CD4-positive, alpha-beta T cell treated with Interleukin-6 for 4 hours (primary cell): Measurements from ENCODE around the gene ZC3H7A.

Experiments
- DNase-seq: peaks from one replicate; pipeline ENCODE4 v3.0.0-alpha.2; 2020; ENCODE audit warnings: mixed read lengths

Gene ZC3H7A

DNA sequence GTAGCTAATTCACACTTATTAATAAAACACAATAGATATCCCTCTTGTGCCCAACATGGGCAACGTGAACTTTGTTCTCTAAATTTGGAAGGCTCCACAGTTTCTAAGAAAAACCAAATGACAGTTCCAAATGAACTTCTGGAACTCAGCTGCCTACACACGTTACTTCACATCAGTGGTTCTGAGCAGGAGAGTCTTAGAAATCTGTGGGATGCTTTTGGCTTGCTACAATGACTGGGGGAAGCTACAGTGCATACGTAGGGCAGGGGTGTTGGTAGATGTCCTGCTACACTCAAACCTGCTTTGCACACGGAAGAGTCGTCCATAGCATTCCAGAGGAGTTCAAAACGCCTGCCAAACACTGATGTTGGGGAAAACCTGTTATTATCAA is 62.4 kb downstream of the ZC3H7A start:
- DNase-seq = no peak

DNA sequence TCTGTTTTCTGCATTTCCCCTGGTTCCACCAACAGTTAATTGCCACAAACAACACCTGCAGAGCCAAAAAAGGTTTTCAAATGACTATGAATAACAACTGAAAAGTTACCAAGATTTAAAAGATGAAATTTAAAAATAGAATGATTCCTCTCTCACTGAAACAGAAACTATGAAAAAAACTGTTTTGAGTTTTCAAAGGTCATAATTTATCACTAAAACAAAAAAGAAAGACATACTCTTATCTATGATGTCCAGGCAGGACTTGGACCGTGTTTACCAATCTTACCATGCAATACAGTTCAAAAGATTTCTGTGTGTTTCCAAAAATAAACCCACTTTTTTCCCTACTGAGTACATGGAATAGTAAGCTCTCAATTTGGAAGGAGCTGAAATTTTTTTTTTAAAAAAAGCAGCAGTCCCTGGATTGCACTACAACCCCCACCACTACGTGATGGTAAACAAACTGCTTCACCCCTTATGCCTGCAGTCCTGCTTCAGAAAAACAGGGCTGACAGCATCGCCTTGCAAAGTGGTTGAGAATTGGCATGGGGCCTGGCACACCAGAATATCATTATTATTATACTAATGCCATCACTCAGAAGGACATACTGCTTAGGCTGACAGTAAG is 62.9 kb downstream of the ZC3H7A start:
- no peak for DNase-seq

DNA sequence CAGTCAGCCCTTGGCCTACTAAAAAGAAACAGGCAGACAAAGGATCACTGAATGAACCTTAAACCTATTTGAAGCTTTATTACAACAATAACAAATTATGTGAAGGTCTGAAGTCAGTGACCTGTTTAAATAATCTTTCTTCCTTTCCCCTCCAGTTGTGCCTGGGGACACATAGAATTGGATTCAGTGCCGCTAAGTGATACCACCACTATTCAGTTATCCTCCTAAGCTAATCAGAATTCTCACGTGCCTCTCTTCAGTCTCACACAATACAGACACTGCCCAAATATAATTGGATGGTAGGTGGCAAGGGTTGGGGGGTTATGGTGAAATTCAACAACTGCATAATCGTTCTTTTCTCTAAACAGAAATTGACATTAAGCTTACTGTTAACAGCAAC is 65.8 kb downstream of the ZC3H7A start:
- no peak for DNase-seq

DNA sequence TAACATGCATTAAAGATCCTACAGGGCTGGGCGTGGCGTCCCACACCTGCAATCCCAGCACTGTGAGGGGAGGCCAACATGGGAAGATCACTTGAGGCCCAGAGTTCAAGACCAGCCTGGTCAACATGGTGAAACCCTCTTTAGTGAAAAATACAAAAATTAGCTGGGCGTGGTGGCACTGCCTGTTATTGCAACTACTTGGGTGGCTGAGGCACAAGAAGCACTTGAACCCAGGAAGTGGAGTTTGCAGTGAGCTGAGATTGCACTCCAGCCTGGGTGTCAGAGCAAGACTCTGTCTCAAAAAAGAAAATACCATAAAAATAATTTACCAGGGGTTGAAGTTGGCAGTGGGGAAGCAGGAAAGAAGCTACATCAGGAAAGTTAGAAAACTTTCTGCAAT is 67.3 kb downstream of the ZC3H7A start:
- no peak for DNase-seq

DNA sequence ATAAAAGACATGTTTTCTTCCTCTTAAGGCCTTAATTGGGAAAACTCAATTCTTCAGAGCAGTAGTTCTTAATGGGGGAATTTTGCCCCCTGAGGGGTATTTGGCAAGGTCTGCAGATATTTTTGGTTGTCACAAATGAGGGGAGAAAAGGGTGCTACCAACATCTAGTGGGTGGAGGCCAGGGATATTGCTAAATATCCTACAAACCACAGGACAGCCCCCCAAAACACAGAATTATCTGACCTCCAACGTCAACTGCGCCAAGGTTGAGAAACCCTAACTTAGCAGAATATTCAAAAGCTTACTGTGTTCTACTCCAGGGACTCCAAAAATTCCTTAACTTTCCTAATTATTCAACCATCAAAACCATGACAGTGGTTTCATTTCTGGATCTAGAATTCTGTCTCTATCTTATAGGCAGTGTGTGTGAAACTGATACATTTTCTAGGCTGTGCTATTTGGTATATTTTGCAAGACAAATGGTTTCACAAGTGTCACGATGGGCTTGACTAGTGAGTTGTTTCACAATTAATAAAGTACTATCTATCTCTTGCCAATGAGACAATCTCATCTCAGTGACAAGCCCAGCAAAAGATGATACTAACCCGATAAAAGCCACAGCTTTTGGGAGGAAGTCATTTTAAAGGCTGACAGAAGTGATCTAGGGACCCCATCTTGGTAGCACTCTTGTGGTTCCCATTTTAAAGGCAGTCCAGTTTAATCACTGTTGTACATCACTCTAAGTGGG is 69.1 kb downstream of the ZC3H7A start:
- no peak for DNase-seq

DNA sequence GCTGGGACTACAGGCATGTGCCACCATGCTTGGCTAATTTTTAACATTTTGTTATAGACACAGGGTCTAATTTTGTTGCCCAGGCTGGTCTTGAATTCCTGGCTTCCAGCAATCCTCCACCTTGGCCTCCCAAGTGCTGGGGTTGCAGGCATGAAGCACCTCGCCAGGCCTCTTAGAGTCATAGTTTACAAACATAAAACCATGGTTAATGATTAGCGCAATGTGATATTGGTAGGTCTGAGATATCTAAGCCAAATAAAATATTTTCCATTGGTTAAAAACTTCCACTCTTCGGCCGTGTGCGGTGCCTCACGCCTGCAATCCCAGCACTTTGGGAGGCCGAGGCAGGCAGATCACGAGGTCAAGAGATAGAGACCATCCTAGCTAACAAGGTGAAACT is 71.0 kb downstream of the ZC3H7A start:
- no peak for DNase-seq

DNA sequence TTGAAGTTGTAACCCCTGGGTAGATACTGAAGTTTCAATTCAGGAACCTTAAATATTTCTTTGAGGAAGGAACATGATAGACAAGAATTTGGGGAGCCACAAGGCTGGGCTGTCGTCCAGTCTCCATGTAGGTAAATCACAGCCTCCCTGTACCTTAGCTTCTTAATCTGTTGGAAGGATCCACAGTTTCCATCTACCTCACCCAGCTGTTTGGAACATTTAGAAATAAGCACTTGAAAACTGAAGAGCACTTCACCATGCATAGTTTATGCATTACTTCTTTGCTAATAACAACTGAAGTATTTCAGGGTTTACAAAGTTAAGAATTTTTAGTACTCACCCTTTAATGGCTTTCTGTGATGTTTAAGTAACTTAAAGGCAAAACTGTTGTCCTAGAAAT is 71.6 kb downstream of the ZC3H7A start:
- no peak for DNase-seq

DNA sequence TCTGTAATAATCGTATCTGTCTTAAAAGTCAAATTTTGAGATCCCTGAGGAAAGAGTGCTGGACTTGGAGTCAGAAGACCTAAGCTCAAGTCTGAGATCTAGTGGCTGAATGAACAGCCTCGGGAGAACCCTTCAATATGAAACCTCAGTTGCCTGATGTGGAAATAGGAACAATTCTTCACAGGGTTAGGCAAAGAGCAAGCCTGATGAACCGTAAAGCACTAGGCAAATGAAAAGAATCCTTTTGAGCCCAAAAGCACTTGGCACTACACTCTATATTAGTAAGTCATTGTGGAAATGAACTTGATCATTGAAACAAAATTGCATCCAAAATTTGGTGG is 74.6 kb downstream of the ZC3H7A start:
- DNase-seq = no peak

DNA sequence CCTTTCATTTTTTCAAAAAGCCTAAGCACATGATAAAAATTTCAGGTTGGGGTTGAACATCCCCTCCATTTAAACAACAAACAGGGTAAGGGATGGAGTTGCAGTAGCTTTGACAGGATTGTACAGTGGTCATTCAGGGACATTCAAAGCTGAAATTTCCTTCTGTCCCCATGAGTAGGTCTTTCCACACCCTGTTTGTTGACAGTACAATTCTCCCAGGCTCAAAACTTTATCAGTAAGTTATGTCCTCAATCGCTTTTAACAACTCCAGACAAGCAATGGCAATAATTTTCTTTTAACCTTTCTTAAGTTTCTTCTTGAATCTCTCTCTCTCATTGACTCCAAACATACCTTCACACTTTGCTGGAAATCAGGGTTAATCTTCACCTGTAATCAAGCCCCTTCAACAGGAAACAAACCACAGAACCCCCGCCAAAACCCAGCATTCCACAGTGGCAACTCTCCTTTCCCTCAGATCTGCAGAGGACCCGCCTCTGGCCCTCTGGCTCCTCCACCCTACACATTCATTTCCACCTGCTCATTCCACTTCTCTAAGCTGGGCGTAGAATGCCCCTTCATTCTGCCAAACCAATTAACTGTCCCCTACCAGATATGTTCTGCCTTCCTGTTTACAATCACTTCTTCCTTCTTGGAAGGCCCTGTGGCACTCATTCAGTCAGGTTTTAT is 75.1 kb downstream of the ZC3H7A start:
- DNase-seq = no peak

DNA sequence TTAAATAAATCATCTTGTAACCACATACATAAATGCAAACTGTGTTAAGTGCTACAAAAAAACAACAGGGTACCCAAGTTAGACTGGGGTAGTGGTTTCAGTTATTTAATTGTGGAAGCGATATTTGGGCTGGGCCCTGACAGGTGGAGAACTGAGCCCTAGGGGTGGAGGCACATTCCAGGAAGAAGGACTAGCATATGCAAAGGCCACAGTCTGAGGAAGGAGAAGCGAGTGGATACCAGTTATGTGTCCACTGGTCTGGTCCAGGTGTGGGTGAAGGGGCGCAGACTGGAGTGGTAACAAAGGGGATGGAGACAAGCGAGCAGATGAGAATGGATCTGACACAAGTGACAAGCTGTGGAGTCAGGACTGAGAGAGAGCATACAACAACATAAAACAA is 77.3 kb downstream of the ZC3H7A start:
- DNase-seq = no peak

DNA sequence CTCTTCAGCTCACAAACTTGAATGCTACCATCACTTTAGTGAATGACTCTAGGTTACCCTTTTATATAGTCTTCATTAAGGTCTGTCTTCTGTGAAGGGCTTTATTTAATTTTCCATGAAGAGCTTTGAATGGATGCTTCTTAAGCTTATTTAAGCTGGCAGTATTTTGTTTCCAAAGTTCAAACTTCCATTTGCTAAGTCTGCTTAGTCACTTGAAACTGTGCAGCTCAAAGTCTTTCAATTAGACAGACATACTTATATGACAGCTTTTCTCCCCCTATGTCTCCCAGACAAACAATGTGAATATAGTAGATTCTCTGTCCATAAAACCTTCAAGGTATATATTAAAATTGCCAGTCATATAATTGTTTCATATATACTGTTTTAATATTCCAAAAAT is 77.9 kb downstream of the ZC3H7A start:
- no peak for DNase-seq

DNA sequence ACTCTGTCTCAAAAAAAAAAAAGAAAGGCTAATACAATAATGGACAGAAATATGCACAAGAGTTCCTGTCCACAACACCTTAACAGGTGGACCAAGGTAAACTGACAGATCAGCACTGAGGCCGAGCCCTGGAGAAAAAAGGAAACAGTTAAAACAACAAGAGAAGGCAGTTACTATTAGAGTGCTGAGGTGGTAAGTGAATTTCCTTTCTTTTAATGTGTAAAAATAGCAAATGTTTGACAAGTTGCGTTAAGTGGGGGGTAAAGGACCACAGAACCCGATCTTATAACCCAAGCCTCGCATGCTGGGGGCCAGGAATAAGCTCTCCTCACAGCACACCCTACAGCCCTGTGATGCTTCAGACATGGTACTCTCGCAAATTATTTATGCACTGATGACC is 79.2 kb downstream of the ZC3H7A start:
- no peak for DNase-seq

DNA sequence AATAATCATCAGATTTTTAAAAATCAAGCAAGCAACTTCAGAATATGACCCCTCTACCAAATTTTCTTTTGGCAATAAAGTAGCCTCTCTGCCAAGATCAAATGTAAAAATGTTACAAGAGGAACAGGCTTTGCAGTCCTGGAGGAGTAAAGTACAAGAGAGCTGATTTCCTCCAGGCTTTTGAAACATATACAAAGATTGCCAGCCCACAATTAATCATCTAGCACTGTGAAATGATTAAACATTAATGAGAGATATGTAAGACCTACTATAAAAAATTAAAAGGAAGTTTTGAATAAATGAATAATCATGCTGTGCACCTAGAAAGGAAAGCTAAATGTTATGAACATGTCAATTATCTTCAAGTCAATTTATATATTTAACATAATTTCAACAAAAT is 80.7 kb downstream of the ZC3H7A start:
- no peak for DNase-seq

DNA sequence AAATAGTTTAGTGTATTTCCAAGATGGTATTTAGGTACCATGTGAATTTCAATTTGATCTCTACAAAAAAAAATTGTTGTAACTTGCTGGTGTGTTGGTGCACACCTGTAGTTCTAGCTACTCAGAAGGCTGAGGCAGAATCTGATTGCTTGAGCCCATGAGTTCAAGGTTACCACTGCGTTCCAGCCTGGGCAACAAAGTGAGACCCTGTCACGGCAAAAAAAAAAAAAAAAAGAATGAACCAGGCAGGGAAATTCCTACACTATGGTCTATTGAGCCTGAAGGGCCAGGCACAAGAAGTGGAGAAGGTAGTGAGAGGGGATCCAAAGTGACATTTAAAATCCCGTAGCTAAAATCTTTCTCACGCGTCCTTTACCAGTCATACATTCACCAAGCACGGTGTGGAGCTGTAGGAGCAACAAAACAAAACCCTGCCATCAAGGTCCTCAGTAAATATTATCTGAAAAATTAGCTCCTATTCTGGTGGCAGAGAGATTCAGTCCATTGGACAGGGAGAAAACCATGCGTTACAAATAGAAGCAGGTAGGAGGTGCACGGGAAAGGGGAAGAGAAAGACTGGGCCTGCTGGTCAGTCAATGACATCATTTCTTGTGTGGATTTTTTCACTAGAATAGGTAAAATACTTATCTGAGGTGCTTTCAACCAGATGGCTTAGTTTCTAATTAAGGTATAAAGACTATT is 81.7 kb downstream of the ZC3H7A start:
- no peak for DNase-seq

DNA sequence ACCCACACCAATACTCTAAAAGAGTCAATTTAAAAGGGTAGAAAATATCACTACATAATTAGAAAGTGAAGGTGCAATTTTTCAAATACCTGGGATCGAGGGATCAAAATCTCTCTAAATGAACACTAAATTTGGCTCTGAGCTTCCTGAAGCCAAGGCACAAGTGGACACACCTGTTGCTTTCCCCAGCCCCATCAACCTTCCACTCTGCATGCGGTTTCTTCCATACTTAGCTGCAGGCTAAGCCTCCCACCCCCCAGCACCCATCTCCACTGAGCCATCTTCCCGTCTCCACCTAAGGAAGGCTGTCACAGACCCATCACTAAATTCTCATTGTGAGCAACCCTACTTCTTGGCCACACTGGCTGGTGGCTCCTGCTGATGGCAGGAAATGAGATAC is 84.9 kb downstream of the ZC3H7A start:
- DNase-seq = no peak

DNA sequence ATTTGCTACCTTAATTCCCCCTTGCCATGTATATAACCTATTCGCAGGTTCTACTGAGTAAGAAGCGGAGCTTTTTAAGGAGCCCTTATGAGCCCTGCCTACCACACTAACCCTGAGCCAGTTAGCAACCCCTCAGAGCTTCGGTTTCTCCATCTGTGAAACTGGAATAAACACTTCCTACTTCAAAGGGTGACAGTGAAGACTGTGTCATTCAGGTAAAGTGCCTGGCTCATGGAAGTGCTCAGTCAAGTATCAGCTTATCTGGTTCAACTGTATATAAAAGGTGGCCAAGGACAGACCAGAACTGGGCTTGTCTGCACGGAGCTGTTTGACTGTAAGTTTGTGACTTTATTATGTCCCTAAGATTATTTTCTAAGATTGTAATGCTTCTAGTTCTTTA is 85.4 kb downstream of the ZC3H7A start:
- no peak for DNase-seq

DNA sequence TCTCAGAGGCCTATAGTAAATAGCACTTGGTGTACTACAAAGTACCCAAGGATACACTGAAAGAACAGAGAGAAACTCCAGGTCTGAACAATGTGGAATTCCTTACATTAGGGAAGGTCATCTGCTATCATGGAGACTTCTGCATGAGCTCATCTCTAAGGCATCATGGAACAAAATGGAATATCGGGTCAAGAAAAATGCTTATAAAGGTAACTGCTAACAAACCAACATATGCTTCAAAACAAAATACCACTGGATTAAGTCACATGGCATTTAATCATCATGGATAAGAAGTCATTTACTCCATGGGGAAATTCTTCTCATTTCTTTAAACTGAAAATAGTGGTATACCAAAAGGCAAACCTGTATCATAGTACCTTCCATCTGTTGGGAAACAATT is 88.6 kb downstream of the ZC3H7A start:
- DNase-seq = no peak

DNA sequence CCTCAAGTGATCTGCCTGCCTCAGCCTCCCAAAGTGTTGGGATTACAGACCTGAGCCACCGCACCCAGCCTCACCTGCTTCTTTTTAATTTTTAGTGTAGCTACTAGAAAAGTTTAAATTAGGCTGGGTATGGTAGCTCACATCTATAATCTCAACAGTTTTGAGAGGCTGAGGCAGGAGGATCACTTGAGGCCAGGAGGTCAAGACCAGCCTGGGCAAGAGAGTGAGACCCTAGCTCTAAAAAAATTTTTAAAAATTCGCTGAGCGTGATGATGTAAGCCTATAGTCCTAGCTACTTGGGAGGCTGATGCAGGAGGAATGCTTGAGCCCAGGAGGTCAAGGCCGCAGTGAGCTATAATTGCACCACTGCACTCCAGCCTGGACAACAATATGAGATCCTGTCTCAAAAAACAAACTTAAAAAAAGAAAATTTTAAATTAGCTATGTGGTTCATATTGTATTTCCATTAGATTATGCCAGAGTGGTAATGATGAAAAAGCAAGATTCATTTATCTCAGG is 89.3 kb downstream of the ZC3H7A start:
- no peak for DNase-seq

DNA sequence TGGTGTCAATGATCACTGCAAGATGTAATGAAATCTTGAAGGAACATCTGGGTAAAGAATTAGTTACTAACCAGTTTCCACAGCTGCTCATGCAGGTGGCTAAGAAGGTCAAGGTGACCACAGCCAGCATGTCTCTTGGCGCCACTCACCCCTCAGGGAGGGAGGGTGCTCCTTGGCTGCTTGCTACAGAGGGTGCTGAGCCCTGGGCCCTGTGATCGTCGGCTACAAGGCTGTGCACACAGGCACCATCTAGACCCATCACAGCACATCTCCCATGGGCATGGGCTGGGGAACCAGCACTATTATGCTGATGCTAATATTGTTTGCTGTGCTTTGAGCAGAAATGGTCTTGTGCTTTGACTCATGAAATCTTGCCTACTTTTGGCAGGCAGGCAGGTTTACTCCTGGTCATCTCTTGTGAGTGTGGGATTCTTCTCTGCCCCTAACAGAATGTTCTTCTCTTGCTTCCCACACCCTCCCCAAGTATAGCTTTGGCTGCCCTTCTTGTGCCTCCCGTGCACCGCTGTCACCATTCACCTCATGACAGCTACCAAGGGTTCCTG is 90.8 kb downstream of the ZC3H7A start:
- no peak for DNase-seq

DNA sequence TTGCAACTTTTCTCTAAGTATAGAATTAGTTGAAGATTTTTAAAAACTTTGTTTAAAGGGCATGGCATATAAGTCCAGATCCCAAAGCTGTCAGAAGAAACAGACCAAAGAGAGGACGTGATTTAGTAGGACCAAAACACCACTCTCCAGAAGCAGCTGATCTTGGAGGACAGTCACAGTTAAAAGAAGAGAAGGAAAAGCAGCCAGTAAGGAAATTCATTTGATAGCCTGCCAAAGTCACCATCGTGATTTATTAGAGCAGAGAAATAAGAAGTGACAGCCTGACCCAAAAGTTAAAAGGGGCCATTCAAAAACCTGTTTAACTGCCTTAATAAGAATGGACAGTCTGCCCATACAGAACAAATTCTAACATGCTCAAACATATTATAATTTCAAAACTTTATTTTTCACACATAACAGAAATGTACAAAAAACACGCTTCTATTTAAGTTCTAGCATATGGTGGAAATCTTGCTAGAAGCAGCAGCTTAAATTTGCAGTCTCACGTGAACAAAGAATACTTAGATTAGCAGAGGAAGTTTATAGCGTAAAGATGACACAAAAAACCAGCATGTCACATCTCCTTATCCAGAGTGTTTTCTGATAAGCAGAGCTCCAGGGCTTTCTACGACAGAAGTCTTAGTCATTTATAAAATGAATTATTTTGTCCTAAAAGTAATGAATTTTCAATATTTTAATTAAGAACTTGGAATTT is 91.6 kb downstream of the ZC3H7A start:
- DNase-seq = no peak
